Loucy (cell line): ENCODE results near the gene SPAG9.

Experiments
- EZH2phosphoT487 ChIP-seq: fragments of 200-600 bp; IDR thresholded peaks from 2 replicates; pipeline ENCODE4 v1.6.1; 2018; ENCODE audit warnings: antibody characterized with exemption, mild to moderate bottlenecking, moderate library complexity, borderline replicate concordance
- TF ChIP-seq, protein P1 (sequence below): fragments of 200-600 bp; sonication (generic); conservative IDR thresholded peaks from 2 replicates; pipeline ENCODE4 v1.5.1; 2014; ENCODE audit warnings: mild to moderate bottlenecking, antibody characterized with exemption, low read length

DNA sequence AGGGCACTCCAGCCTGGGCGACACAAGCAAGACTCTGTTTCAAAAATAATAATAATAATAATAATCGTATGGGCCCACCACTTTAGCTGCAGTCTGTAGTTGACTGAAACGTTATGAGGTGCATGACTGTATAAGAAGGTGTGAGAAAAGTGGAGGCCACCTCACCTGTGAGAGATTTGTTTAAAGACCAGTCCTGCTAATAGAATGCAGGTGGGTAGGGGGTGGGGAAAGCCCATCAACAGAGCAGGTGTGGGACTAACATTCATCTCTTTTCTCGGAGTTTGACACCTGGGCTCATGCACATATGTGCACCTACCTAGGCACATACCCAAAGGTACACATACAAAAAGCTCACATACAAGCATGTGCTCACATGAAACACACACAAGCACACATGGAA lies 186.5 kb downstream of the SPAG9 start:
- TF ChIP-seq, protein P1, sequence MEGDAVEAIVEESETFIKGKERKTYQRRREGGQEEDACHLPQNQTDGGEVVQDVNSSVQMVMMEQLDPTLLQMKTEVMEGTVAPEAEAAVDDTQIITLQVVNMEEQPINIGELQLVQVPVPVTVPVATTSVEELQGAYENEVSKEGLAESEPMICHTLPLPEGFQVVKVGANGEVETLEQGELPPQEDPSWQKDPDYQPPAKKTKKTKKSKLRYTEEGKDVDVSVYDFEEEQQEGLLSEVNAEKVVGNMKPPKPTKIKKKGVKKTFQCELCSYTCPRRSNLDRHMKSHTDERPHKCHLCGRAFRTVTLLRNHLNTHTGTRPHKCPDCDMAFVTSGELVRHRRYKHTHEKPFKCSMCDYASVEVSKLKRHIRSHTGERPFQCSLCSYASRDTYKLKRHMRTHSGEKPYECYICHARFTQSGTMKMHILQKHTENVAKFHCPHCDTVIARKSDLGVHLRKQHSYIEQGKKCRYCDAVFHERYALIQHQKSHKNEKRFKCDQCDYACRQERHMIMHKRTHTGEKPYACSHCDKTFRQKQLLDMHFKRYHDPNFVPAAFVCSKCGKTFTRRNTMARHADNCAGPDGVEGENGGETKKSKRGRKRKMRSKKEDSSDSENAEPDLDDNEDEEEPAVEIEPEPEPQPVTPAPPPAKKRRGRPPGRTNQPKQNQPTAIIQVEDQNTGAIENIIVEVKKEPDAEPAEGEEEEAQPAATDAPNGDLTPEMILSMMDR = no peak
- no peak for TF ChIP-seq EZH2phosphoT487
